IPS-NIHi7 (cell line): ENCODE data around the gene DCAF5.
"Not testable (repeated sequence)": the region's sequence is repeated elsewhere in the genome, so short reads cannot be mapped to it uniquely, and the experiment has no call there.

Source experiments
- DNase-seq: peaks from one replicate; pipeline ENCODE4 v3.0.0; 2012; ENCODE audit warnings: mixed read lengths; ENCODE audit errors: extremely low spot score

Gene DCAF5

DNA sequence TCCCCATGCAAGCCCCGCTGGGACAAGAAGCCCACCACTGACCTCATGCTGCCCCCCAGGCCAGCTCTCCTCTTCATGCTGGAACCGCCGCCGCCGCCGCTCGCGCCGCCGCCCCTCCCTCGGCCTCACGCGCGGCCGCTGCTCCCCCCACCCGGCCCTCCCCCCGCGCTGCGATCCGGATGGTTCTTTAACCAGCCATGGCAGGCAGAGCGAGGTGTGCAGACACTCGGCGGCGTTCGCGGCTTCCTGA lies at the start of gene DCAF5:
Gene DCAF5 (minus strand): TSS at position 218 of the 250 bp plus-strand sequence. CDS start 141 bp downstream, at position 77.
- no peak for DNase-seq

- DNase-seq, result no peak
These were observed 46.9 kb upstream of the DCAF5 start for GRCh38 chr14:69199786-69200185.

DNA sequence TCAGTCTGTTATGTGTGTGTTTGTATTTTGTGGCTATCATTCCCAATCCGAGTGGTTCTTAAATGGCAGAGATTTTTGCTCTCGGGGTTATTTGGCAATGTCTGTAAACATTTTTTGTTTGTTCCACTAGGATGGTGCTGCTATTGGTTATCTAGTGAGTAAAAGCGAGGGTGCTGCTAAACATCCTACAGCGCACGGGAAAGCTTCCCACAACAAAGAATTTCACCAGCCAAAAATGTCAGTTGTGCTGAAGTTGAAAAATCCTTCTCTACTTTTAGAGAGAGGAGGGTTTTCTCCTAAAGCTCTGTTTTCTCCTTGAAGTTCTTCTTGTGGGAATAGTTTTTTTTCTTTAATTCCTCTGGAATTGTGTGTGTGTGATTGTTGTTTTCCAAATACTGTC lies 40.8 kb upstream of the DCAF5 start:
- DNase-seq, result no peak

- peak; percentile 97 for DNase-seq
These were observed 38.6 kb upstream of the DCAF5 start, which contains the start of gene EXD2 for GRCh38 chr14:69191340-69192111. Gene EXD2 (plus strand): TSS chr14:69191498. CDS start chr14:69209471, 17,973 bp downstream.

GRCh38 chr14:69190191-69190590 lies 37.3 kb upstream of the DCAF5 start:
- DNase-seq, result no peak

GRCh38 chr14:69183735-69184134 lies 30.8 kb upstream of the DCAF5 start:
- peak; percentile 73 for DNase-seq

DNA sequence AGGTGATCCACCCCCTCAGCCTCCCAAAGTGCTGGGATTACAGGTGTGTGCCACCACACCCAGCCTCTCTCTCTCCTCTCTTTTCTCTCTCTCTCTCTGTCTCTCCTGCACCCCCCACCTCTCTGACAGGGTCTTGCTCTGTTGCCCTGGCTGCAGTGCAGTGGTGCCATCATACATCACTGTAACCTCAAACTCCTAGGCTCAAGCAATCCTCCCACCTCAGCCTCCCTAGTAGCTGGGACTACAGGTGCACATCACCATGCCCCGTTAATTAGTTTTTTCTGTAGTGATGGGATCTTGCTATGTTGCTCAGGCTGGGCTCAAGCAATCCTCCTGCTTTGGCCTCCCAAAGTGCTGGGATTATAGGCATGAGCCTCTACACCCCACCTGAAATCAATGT lies 29.7 kb upstream of the DCAF5 start:
- DNase-seq, result not testable (repeated sequence)

- no peak for DNase-seq
These were observed 28.6 kb upstream of the DCAF5 start for GRCh38 chr14:69181491-69181890.

- no peak for DNase-seq
These were observed 22.2 kb upstream of the DCAF5 start for GRCh38 chr14:69175130-69175529.

- DNase-seq, result no peak
These were observed 18.6 kb upstream of the DCAF5 start for GRCh38 chr14:69171569-69171968.

- DNase-seq, result no peak
These were observed 17.9 kb upstream of the DCAF5 start for GRCh38 chr14:69170839-69171238.

DNA sequence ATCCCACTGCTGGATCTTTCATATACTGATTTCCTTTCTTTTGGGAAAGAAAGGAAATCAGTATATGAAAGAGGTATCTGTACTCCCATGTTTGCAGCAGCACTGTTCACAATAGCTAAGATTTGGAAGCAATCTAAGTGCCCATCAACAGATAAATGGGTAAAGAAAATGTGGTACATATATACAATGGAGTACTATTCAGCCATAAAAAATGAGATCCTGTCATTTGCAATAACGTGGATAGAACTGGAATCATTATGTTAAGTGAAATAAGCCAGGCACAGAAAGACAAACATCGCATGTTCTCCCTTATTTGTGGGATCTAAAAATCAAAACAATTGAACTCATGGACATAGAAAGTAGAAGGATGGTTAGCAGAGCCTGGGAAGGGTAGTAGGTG lies 12.9 kb upstream of the DCAF5 start:
- not testable (repeated sequence) for DNase-seq

GRCh38 chr14:69161590-69161989 lies 8.7 kb upstream of the DCAF5 start:
- no peak for DNase-seq

DNA sequence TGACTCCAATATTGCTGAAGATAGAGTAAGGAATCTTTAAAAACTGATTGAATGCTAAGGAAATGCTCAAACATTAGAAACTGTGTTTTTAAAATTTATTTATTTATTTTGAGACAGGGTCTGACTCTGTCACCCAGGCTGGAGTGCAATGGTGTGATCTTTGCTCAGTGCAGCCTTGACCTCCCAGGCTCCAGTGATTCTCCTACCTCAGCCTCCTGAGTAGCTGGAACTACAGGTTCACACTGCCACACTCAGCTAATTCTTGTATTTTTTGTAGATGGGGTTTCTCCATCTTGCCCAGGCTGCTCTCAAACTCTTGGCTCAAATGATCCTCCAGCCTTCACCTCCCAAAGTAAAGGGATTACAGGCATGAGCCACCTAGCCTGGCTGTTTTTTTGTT lies 3.3 kb upstream of the DCAF5 start:
- no peak for DNase-seq

GRCh38 chr14:69154779-69155178 lies 1.9 kb upstream of the DCAF5 start:
- DNase-seq, result peak; percentile 23

- no peak for DNase-seq
These were observed 953 bp upstream of the DCAF5 start for GRCh38 chr14:69153873-69154270.

DNA sequence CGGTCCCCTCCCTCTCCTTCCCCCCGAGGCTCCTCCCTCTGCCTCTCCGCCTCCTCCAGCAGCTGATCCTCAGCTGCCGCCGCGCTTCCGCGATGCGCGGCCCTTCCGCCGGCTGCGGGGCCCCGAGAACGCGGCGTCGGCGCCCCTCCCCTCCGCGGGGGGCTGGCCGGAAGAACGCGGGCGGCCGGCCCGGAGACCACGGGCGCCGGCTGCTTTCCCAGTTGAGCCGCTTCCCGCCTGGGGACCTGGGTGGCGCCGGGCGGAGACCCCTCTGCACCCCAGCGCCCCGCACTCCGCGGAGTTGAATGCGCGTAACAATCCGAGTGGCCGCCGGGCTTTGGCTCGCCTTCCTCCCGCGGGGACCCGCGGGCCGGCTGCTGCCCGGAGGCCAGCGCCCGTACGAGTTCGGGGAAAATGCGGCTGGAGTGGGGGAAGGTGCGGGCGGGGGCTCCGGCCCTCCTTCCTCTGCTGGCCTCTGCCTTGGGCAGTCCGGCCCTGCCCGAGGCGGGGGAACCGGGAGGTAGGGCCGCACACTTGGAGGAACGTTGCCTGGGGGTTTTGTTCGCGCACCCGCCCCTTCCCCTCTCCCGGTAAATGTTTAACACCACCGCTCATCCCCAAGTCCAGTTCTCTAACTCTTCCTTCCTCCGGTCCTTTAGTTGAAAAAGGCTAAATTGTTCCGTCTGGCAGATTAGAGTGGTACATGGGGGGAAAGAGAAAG lies 393 bp upstream of the DCAF5 start:
- DNase-seq, result peak; percentile 93

DNA sequence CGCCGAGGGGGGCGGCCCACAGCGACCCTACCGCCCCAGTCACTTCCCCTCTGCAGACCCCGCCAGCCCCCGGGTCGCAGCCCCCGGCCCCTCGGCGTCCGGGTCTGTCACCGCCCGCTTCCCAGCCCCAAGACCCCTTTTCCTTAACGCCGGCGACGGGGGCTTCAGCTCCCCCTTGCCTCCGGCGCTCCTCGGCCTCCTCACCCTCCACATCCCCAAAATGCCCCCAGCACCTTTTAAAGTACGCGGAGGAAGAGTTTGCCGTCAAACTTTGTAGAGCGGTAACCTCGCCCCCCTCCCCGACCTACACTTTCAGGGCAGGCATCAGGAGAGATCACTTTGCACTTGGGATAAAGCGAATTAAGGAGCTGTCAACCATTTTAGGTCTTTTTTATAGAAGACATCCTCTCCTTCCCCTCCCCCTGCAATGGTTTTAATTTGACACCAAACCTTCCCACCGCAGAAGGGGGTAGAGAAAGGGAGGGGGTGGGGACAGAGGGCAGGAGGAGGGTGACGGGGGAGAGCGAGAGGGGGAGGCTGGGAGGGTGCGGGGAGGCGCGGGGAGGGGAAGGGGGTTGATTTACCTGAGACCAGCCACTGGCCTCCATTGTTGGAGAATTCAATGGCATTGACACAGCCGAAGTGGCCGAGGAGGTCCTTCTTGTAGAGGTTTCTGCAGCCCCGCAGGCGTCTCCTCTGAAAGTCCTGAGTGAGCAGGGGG lies 578 bp downstream of the DCAF5 start:
- peak; percentile 45 for DNase-seq

- peak; percentile 89 for DNase-seq
These were observed 1.3 kb downstream of the DCAF5 start for GRCh38 chr14:69151458-69152180.

DNA sequence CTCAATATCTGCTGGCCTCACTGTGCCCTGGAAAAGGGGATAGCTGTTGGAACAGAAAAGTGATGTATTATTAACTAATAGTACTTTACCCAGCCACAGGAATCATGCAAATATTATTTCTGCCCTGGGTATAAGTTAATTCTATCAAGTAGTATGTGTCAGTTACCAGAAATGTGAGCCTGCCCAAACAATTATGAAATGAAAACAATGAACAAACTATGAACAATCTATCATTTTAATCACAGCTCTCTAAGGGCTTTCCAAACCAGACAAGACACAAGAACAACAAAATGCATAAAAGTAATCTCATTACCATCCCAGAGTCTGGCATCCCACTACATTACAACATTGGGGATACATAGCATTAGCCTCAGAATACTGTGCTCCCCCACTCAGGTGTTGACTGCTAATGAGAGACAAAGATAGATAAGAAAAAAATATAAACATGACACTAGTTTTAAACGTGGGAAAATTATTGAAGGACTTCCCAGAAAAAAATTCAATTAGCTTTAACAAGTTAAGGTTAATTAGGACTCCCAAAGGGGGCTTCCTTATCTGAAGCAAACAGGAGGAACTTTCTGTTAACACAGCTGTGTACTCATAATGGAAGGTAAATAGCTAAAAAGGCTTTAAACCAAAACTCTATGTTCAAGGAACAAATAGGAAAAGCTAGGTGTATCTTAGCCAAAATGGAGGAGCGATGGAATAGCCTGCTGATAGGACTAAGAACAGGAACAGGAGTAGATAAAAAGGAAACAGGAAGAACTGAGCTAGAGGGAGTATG lies 3.3 kb downstream of the DCAF5 start:
- DNase-seq, result no peak

GRCh38 chr14:69142101-69142500 lies 10.8 kb downstream of the DCAF5 start:
- DNase-seq, result no peak
